OCI-LY7 (cell line): ENCODE results near the gene BSDC1. TPM values are rescaled to one million over a fixed set of nuclear protein-coding genes. Genes with fewer than 3 reads are reported as not detected.

Source experiments
- BruUV-seq: library from RNA; stranded (reverse); fragments of 400-500 nt; replicated peaks from 2 replicates; lab custom pipeline; 2021; lab: Mats Ljungman, UMichigan
- CTCF ChIA-PET: fragments of 300-600 bp; sonication (Branson Sonifier 250); formaldehyde crosslinking; loops from one replicate; lab custom pipeline; 2022; ENCODE audit warnings: antibody characterized with exemption; ENCODE audit not compliant: unreplicated experiment; lab: Charles Lee
- POLR2A ChIA-PET: fragments of 300-600 bp; sonication (Branson Sonifier 250); formaldehyde crosslinking; loops from one replicate; lab custom pipeline; 2022; ENCODE audit warnings: antibody characterized with exemption; lab: Charles Lee
- DNase-seq: peaks from one replicate; pipeline ENCODE4 v3.0.0-alpha.2; 2015; ENCODE audit warnings: low spot score
- H2AFZ ChIP-seq: fragments of 200-600 bp; sonication (generic), shearing (Covaris generic); 2 replicates; pipeline ENCODE4 v1.6.1; 2014; ENCODE audit warnings: mild to moderate bottlenecking, antibody characterized with exemption, low read length, moderate library complexity
- H3K27ac ChIP-seq: fragments of 200-600 bp; sonication (generic); 2 replicates; pipeline ENCODE4 v1.5.1; 2014; ENCODE audit warnings: mixed run types, low read depth, mild to moderate bottlenecking, moderate library complexity, low read length, inconsistent platforms; ENCODE audit not compliant: poor library complexity, severe bottlenecking
- H3K36me3 ChIP-seq: fragments of 200-600 bp; sonication (generic); 2 replicates; pipeline ENCODE4 v1.6.1; 2014; ENCODE audit warnings: mild to moderate bottlenecking, antibody characterized with exemption, low read length, moderate library complexity, mixed read lengths; ENCODE audit not compliant: insufficient read depth
- H3K4me1 ChIP-seq: fragments of 200-600 bp; sonication (generic); 2 replicates; pipeline ENCODE4 v1.5.1; 2014; ENCODE audit warnings: mild to moderate bottlenecking, low read length; ENCODE audit not compliant: insufficient read depth, poor library complexity, severe bottlenecking
- H3K4me2 ChIP-seq: fragments of 200-600 bp; sonication (generic); 2 replicates; pipeline ENCODE4 v1.6.1; 2014; ENCODE audit warnings: mild to moderate bottlenecking, low read length
- H3K4me3 ChIP-seq: fragments of 200-600 bp; sonication (generic); 2 replicates; pipeline ENCODE4 v1.5.1; 2014; ENCODE audit warnings: mild to moderate bottlenecking, low read depth, low read length; ENCODE audit not compliant: poor library complexity, severe bottlenecking
- H3K79me2 ChIP-seq: fragments of 200-600 bp; sonication (generic); 2 replicates; pipeline ENCODE4 v1.6.1; 2016; ENCODE audit warnings: low read depth, mild to moderate bottlenecking, low read length, moderate library complexity, mixed read lengths; ENCODE audit not compliant: insufficient read depth
- H3K9me2 ChIP-seq: fragments of 200-600 bp; sonication (generic); 2 replicates; pipeline ENCODE4 v1.6.1; 2016; ENCODE audit warnings: mild to moderate bottlenecking, low read length, mixed read lengths; ENCODE audit not compliant: insufficient read depth
- H3K9me3 ChIP-seq: fragments of 200-600 bp; sonication (generic); 2 replicates; pipeline ENCODE4 v1.6.1; 2014; ENCODE audit warnings: mild to moderate bottlenecking, mixed run types, low read length, mixed read lengths
- H4K20me1 ChIP-seq: fragments of 200-600 bp; sonication (generic); 2 replicates; pipeline ENCODE4 v1.6.1; 2014; ENCODE audit warnings: mild to moderate bottlenecking, antibody characterized with exemption, low read length, moderate library complexity, mixed read lengths; ENCODE audit not compliant: insufficient read depth
- CTCF ChIP-seq: fragments of 200-600 bp; sonication (generic); conservative IDR thresholded peaks from 2 replicates; pipeline ENCODE4 v1.5.1; 2014; ENCODE audit warnings: mild to moderate bottlenecking, antibody characterized with exemption, low read length, moderate library complexity, mixed read lengths
- EZH2phosphoT487 ChIP-seq: fragments of 200-600 bp; sonication (generic); IDR thresholded peaks from 2 replicates; pipeline ENCODE4 v1.6.1; 2018; ENCODE audit warnings: low read depth, borderline replicate concordance, mild to moderate bottlenecking, mixed run types, antibody characterized with exemption, low read length, moderate library complexity, mixed read lengths
- intact Hi-C: fragments of 100-400 bp; cut with micrococcal nuclease; formaldehyde crosslinking; loops from one replicate; pipeline ENCODE4 v1.10.0; 2022; ENCODE audit not compliant: unreplicated experiment
- total RNA-seq, 2 experiments: library from RNA; depleted of rRNA in 1 of 2; stranded (reverse); fragments of >200 nt in 1 of 2; shearing (Covaris generic) in 1 of 2; gene quantifications; 2 replicates each; pipeline ENCODE4 v1.2.3, GENCODE V29; 2014 to 2022

The BSDC1 gene
- total RNA-seq, 2 experiments from 2014 or later: 29.6 to 41.8 TPM

- Histone ChIP-seq H2AFZ (no peak overlapping the region), H4K20me1 (no peaks in the 10 kb centered on the region), H3K9me3 (peaks cover 4% of the 10 kb centered on the region; the same call in 1 of the 2 replicates), H3K4me2 (no peak overlapping the region), H3K9me2 (no peaks in the 10 kb centered on the region), H3K27ac (no peak overlapping the region), H3K36me3 (no peaks in the 10 kb centered on the region), H3K4me1 (peaks cover 8% of the 10 kb centered on the region), H3K4me3 (no peak overlapping the region), H3K79me2 (no peaks in the 10 kb centered on the region)
- intact Hi-C loops: no loop called here
- DNase-seq: no peak
- ChIA-PET POLR2A (interaction anchor here (0.6 kb wide), 1 partner anchor 240 kb away, joined by 3 read pairs; no protein-coding TSS in a partner anchor), CTCF (interaction anchor here (0.8 to 1.4 kb wide), 2 partner anchors 9 to 95 kb away, joined by 3 read pairs; partner anchors contain the start of gene MARCKSL1)
- TF ChIP-seq CTCF (no peak), EZH2phosphoT487 (no peak)
- no TSS peak for BruUV-seq
Measured at GRCh38 chr1:32345289-32345827, 48.9 kb downstream of the BSDC1 start.

- Histone ChIP-seq H3K9me3 (no peaks in the 10 kb centered on the region), H3K4me1 (peaks cover 9% of the 10 kb centered on the region), H3K9me2 (no peaks in the 10 kb centered on the region), H2AFZ (no peak overlapping the region), H3K4me2 (no peak overlapping the region), H3K36me3 (no peaks in the 10 kb centered on the region), H3K4me3 (no peak overlapping the region), H3K27ac (no peak overlapping the region), H3K79me2 (no peaks in the 10 kb centered on the region), H4K20me1 (no peaks in the 10 kb centered on the region)
- ChIA-PET POLR2A (no interaction called here), CTCF (interaction anchor here (0.7 kb wide), 1 partner anchor 11 kb away, joined by 3 read pairs; no protein-coding TSS in a partner anchor)
- BruUV-seq: no TSS peak
- no peak for DNase-seq
- intact Hi-C loops: no loop called here
- no peak for TF ChIP-seq EZH2phosphoT487
- no peak for TF ChIP-seq CTCF
Measured at GRCh38 chr1:32342704-32343103, 51.5 kb downstream of the BSDC1 start.

GRCh38 chr1:32341971-32342370 lies 52.3 kb downstream of the BSDC1 start:
- Histone ChIP-seq H3K4me2 (no peak overlapping the region), H3K36me3 (no peaks in the 10 kb centered on the region), H3K27ac (no peak overlapping the region), H2AFZ (no peak overlapping the region), H4K20me1 (no peaks in the 10 kb centered on the region), H3K4me1 (peaks cover 16% of the 10 kb centered on the region), H3K79me2 (no peaks in the 10 kb centered on the region), H3K9me2 (no peaks in the 10 kb centered on the region), H3K4me3 (no peak overlapping the region), H3K9me3 (no peaks in the 10 kb centered on the region)
- no peak for DNase-seq
- intact Hi-C loops: no loop called here
- BruUV-seq: no TSS peak
- ChIA-PET POLR2A (no interaction called here), CTCF (no interaction called here)
- no peak for TF ChIP-seq EZH2phosphoT487
- no peak for TF ChIP-seq CTCF
